ENCODE data around the gene LYPD3.

DNA sequence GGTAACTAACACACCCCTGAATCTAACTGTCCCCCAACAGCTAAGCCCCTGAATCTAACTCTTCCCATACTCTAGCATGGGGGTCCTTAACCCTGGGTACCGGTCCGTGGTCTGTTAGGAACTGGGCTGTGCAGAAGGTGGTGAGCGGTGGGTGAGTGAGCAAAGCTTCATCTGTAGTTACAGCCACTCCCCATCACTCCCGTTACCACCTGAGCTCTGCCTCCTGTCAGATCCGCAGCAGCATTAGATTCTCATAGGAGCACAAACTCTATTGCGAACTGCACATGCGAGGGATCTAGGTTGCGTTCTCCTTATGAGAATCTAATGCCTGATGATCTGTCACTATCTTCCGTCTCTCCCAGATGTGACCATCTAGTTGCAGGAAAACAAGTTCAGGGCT, 45.3 kb upstream of the LYPD3 start:
- TF ChIP-seq, protein P1, sequence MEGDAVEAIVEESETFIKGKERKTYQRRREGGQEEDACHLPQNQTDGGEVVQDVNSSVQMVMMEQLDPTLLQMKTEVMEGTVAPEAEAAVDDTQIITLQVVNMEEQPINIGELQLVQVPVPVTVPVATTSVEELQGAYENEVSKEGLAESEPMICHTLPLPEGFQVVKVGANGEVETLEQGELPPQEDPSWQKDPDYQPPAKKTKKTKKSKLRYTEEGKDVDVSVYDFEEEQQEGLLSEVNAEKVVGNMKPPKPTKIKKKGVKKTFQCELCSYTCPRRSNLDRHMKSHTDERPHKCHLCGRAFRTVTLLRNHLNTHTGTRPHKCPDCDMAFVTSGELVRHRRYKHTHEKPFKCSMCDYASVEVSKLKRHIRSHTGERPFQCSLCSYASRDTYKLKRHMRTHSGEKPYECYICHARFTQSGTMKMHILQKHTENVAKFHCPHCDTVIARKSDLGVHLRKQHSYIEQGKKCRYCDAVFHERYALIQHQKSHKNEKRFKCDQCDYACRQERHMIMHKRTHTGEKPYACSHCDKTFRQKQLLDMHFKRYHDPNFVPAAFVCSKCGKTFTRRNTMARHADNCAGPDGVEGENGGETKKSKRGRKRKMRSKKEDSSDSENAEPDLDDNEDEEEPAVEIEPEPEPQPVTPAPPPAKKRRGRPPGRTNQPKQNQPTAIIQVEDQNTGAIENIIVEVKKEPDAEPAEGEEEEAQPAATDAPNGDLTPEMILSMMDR (IDR thresholded peaks at IDR 0.05), result no peak
- TF ChIP-seq POLR2A (IDR thresholded peaks at IDR 0.05), result no peak
